Stimulated activated naive CD8-positive, alpha-beta T cell treated with anti-CD3 and anti-CD28 coated beads, Interleukin-15, amount 100 ng/mL, for 72 hours (primary cell): ENCODE data around the gene SLC26A4.
"Not testable (repeated sequence)": the region's sequence is repeated elsewhere in the genome, so short reads cannot be mapped to it uniquely, and the experiment has no call there.

Experiments
- ATAC-seq: fragments of 150-1000 bp; cut with Tn5 transposase; 2 replicates; pipeline ENCODE4 v1.10.0; 2021; ENCODE audit warnings: mild to moderate bottlenecking, moderate library complexity
- DNase-seq, 2 donors: peaks; one replicate each; pipeline ENCODE4 v3.0.0; 2021 to 2022
- H3K27ac Mint-ChIP-seq, 2 donors: one replicate each; pipeline ENCODE4 v1.8.0; 2022; ENCODE audit warnings: mild to moderate bottlenecking in 2 of 2, mixed read lengths in 2 of 2, moderate library complexity in 2 of 2
- H3K27me3 Mint-ChIP-seq: one replicate; pipeline ENCODE4 v1.8.0; 2022; ENCODE audit warnings: mixed read lengths
- H3K4me1 Mint-ChIP-seq: one replicate; pipeline ENCODE4 v1.8.0; 2022; ENCODE audit warnings: mild to moderate bottlenecking, mixed read lengths
- H3K4me3 Mint-ChIP-seq, 2 donors: one replicate each; pipeline ENCODE4 v1.8.0; 2022; ENCODE audit warnings: mild to moderate bottlenecking in 2 of 2, mixed read lengths in 2 of 2, moderate library complexity in 1 of 2
- H3K9me3 Mint-ChIP-seq, 2 donors: one replicate each; pipeline ENCODE4 v1.8.0; 2022; ENCODE audit warnings: mixed read lengths in 2 of 2

Gene SLC26A4

GRCh38 chr7:107660381-107661080 is at the start of gene SLC26A4:
Gene SLC26A4, plus strand, starts transcription at chr7:107660828. Its CDS starts 814 bp downstream, at chr7:107661642.
- peak; percentile 56 to 63 for DNase-seq
- peak; percentile 74 for ATAC-seq
- Mint-ChIP-seq H3K9me3 (no peaks in the 10 kb centered on the region), H3K27me3 (peaks cover 54% of the 10 kb centered on the region), H3K27ac (peak within 1 kb of the TSS; percentile 90 to 92), H3K4me1 (peaks cover 40% of the 10 kb centered on the region), H3K4me3 (peak within 1 kb of the TSS; percentile 65 to 94)

GRCh38 chr7:107613439-107613838 is 47.2 kb upstream of the SLC26A4 start:
- no peaks in the 10 kb centered on the region for H3K4me1 Mint-ChIP-seq
- no peaks in the 10 kb centered on the region for H3K9me3 Mint-ChIP-seq
- no peak for ATAC-seq
- H3K27me3 Mint-ChIP-seq: no peaks in the 10 kb centered on the region
- DNase-seq: no peak
- no peak overlapping the region for H3K27ac Mint-ChIP-seq
- no peak overlapping the region for H3K4me3 Mint-ChIP-seq

GRCh38 chr7:107613948-107614347 is 46.7 kb upstream of the SLC26A4 start:
- no peak for ATAC-seq
- Mint-ChIP-seq H3K9me3 (no peaks in the 10 kb centered on the region), H3K27me3 (no peaks in the 10 kb centered on the region), H3K4me1 (no peaks in the 10 kb centered on the region), H3K27ac (no peak overlapping the region), H3K4me3 (no peak overlapping the region)
- DNase-seq: no peak

GRCh38 chr7:107614425-107614824 is 46.2 kb upstream of the SLC26A4 start:
- no peaks in the 10 kb centered on the region for H3K9me3 Mint-ChIP-seq
- ATAC-seq (no peak), DNase-seq (no peak)
- no peaks in the 10 kb centered on the region for H3K27me3 Mint-ChIP-seq
- no peak overlapping the region for H3K27ac Mint-ChIP-seq
- no peaks in the 10 kb centered on the region for H3K4me1 Mint-ChIP-seq
- no peak overlapping the region for H3K4me3 Mint-ChIP-seq

GRCh38 chr7:107615910-107616680 is 44.5 kb upstream of the SLC26A4 start:
- H3K9me3 Mint-ChIP-seq: no peaks in the 10 kb centered on the region
- H3K27me3 Mint-ChIP-seq: no peaks in the 10 kb centered on the region
- no peak for DNase-seq
- peak overlapping the region in 1 of 2 donors; percentile 29 for H3K27ac Mint-ChIP-seq
- no peak for ATAC-seq
- no peaks in the 10 kb centered on the region for H3K4me1 Mint-ChIP-seq
- no peak overlapping the region for H3K4me3 Mint-ChIP-seq

GRCh38 chr7:107622429-107622828 is 38.2 kb upstream of the SLC26A4 start:
- Mint-ChIP-seq H3K27me3 (no peaks in the 10 kb centered on the region), H3K4me3 (no peak overlapping the region), H3K27ac (no peak overlapping the region), H3K4me1 (no peaks in the 10 kb centered on the region), H3K9me3 (no peaks in the 10 kb centered on the region)
- ATAC-seq (peak; percentile 61), DNase-seq (no peak)

GRCh38 chr7:107622894-107623293 is 37.7 kb upstream of the SLC26A4 start:
- peaks cover under 1% of the 10 kb centered on the region for H3K4me1 Mint-ChIP-seq
- no peak overlapping the region for H3K27ac Mint-ChIP-seq
- H3K27me3 Mint-ChIP-seq: no peaks in the 10 kb centered on the region
- H3K9me3 Mint-ChIP-seq: no peaks in the 10 kb centered on the region
- DNase-seq (no peak), ATAC-seq (no peak)
- no peak overlapping the region for H3K4me3 Mint-ChIP-seq

- Mint-ChIP-seq H3K9me3 (no peaks in the 10 kb centered on the region), H3K27me3 (no peaks in the 10 kb centered on the region), H3K27ac (no peak overlapping the region), H3K4me1 (peaks cover 12% of the 10 kb centered on the region), H3K4me3 (no peak overlapping the region)
- ATAC-seq: no peak
- no peak for DNase-seq
Observed at GRCh38 chr7:107627002-107627401, 33.6 kb upstream of the SLC26A4 start.

- H3K9me3 Mint-ChIP-seq: no peaks in the 10 kb centered on the region
- no peak for DNase-seq
- no peak for ATAC-seq
- H3K4me3 Mint-ChIP-seq: no peak overlapping the region
- H3K27me3 Mint-ChIP-seq: peaks cover 5% of the 10 kb centered on the region
- H3K4me1 Mint-ChIP-seq: peaks cover 12% of the 10 kb centered on the region
- peak overlapping the region in 1 of 2 donors; percentile 87 for H3K27ac Mint-ChIP-seq
Observed at GRCh38 chr7:107628461-107629064, 32.1 kb upstream of the SLC26A4 start.

GRCh38 chr7:107630342-107630741 is 30.3 kb upstream of the SLC26A4 start:
- Mint-ChIP-seq H3K9me3 (no peaks in the 10 kb centered on the region), H3K27ac (no peak overlapping the region), H3K4me3 (no peak overlapping the region), H3K27me3 (peaks cover 8% of the 10 kb centered on the region), H3K4me1 (peaks cover 17% of the 10 kb centered on the region)
- DNase-seq: no peak
- ATAC-seq: no peak

GRCh38 chr7:107631588-107632491 is 28.8 kb upstream of the SLC26A4 start:
- Mint-ChIP-seq H3K27me3 (peaks cover 8% of the 10 kb centered on the region), H3K4me3 (no peak overlapping the region), H3K4me1 (peaks cover 17% of the 10 kb centered on the region), H3K9me3 (no peaks in the 10 kb centered on the region), H3K27ac (no peak overlapping the region)
- no peak for ATAC-seq
- no peak for DNase-seq

- H3K4me1 Mint-ChIP-seq: peaks cover 17% of the 10 kb centered on the region
- ATAC-seq (no peak), DNase-seq (no peak)
- no peak overlapping the region for H3K4me3 Mint-ChIP-seq
- peaks cover 8% of the 10 kb centered on the region for H3K27me3 Mint-ChIP-seq
- no peaks in the 10 kb centered on the region for H3K9me3 Mint-ChIP-seq
- no peak overlapping the region for H3K27ac Mint-ChIP-seq
Observed at GRCh38 chr7:107632492-107632865, 28.1 kb upstream of the SLC26A4 start.

GRCh38 chr7:107638594-107638993 is 22.0 kb upstream of the SLC26A4 start:
- H3K27ac Mint-ChIP-seq: peak overlapping the region in 1 of 2 donors; percentile 92
- peaks cover 5 to 10% of the 10 kb centered on the region in 2 donors for H3K9me3 Mint-ChIP-seq
- peaks cover 40% of the 10 kb centered on the region for H3K27me3 Mint-ChIP-seq
- H3K4me3 Mint-ChIP-seq: no peak overlapping the region
- H3K4me1 Mint-ChIP-seq: peaks cover 20% of the 10 kb centered on the region
- no peak for ATAC-seq
- DNase-seq: no peak

GRCh38 chr7:107639070-107639469 is 21.6 kb upstream of the SLC26A4 start:
- not testable (repeated sequence) for H3K9me3 Mint-ChIP-seq, H3K27ac Mint-ChIP-seq, ATAC-seq, H3K4me3 Mint-ChIP-seq, DNase-seq
- Mint-ChIP-seq H3K4me1 (peaks cover 21% of the 10 kb centered on the region), H3K27me3 (peaks cover 37% of the 10 kb centered on the region)

GRCh38 chr7:107641676-107642075 is 19.0 kb upstream of the SLC26A4 start:
- Mint-ChIP-seq H3K27me3 (peaks cover 48% of the 10 kb centered on the region), H3K9me3 (peaks cover 11 to 17% of the 10 kb centered on the region in 2 donors), H3K4me3 (no peak overlapping the region), H3K27ac (no peak overlapping the region), H3K4me1 (peaks cover 25% of the 10 kb centered on the region)
- no peak for ATAC-seq
- DNase-seq: no peak
